K562 (cell line): ENCODE measurements around the gene MKS1. TPM values are rescaled to one million over a fixed set of nuclear protein-coding genes. Genes with fewer than 3 reads are reported as not detected.

Experiments used
- ATAC-seq: fragments of 200-7000 bp; cut with Tn5 transposase; 3 replicates; pipeline ENCODE4 v1.9.1; 2020; ENCODE audit warnings: moderate library complexity
- BruUV-seq: library from RNA; stranded (reverse); fragments of 400-500 nt; replicated peaks from 2 replicates; lab custom pipeline; 2021; lab: Mats Ljungman, UMichigan
- CTCF ChIA-PET: fragments of 300-600 bp; formaldehyde crosslinking; extraction: SDS; loops from one replicate; lab custom pipeline; 2021; ENCODE audit warnings: low intra/inter-chr PET ratio; lab: Yijun Ruan, JAX
- POLR2A ChIA-PET: fragments of 300-600, 350-650 bp; sonication (Branson Sonifier 250); formaldehyde crosslinking; extraction: SDS; loops from one replicate; lab custom pipeline; 2021; ENCODE audit warnings: antibody characterized with exemption, inconsistent platforms; lab: Yijun Ruan, JAX
- DNase-seq, 4 experiments: peaks; one replicate each; pipeline versions ENCODE4 v3.0.0 to v3.0.0-alpha.2; 2011 to 2018; ENCODE audit warnings: low spot score in 3 of 4, mixed read lengths in 3 of 4; ENCODE audit errors: extremely low read depth in 1 of 4
- FAIRE-seq: peaks from 2 replicates; lab custom pipeline; 2011; peaks lifted over from hg19 to GRCh38; lab: Jason Lieb, UNC
- H2AFZ ChIP-seq: 2 replicates; pipeline ENCODE4 v1.6.0; 2011; ENCODE audit warnings: low read depth, low read length, control low read depth, inconsistent platforms
- H3K27ac ChIP-seq: fragments of 200-600 bp; 3 replicates; pipeline ENCODE4 v1.8.0; 2011; ENCODE audit warnings: low read depth, mild to moderate bottlenecking, control low read depth, inconsistent platforms, low read length, moderate library complexity, mixed read lengths; ENCODE audit errors: extremely low read depth
- H3K27me3 ChIP-seq, 2 experiments: fragments of 300-600 bp in 1 of 2; 2 replicates in 1 of 2; 3 replicates in 1 of 2; pipeline versions ENCODE4 v1.6.0 to v1.8.0; 2011; ENCODE audit warnings: inconsistent platforms in 2 of 2, low read length in 2 of 2, mild to moderate bottlenecking in 1 of 2, mixed read lengths in 1 of 2, moderate library complexity in 1 of 2; ENCODE audit not compliant: control insufficient read depth in 2 of 2, insufficient read depth in 2 of 2
- H3K36me3 ChIP-seq: fragments of 300-600 bp; 3 replicates; pipeline ENCODE4 v1.8.0; 2011; ENCODE audit warnings: mild to moderate bottlenecking, low read length, inconsistent platforms; ENCODE audit not compliant: control insufficient read depth, insufficient read depth
- H3K4me1 ChIP-seq, 2 experiments: fragments of 200-600 bp in 1 of 2; replicated peaks in 1 of 2; 2 replicates in 1 of 2; 3 replicates in 1 of 2; pipeline versions ENCODE4 v1.5.1 to v1.8.0; 2011; ENCODE audit warnings: inconsistent platforms in 2 of 2, low read length in 2 of 2, mild to moderate bottlenecking in 1 of 2, mixed read lengths in 1 of 2, moderate library complexity in 1 of 2; ENCODE audit not compliant: control insufficient read depth in 2 of 2, insufficient read depth in 2 of 2
- H3K4me2 ChIP-seq: 2 replicates; pipeline ENCODE4 v1.6.1; 2011; ENCODE audit warnings: low read length, control low read depth, inconsistent platforms, mixed read lengths; ENCODE audit not compliant: insufficient read depth
- H3K4me3 ChIP-seq: fragments of 200-600 bp; sonication (generic), shearing (Covaris generic); 2 replicates; pipeline ENCODE4 v1.5.1; 2016; ENCODE audit warnings: control low read depth, inconsistent platforms
- H3K79me2 ChIP-seq: fragments of 200-600 bp; 3 replicates; pipeline ENCODE4 v1.8.0; 2011; ENCODE audit warnings: low read length, inconsistent platforms; ENCODE audit not compliant: control insufficient read depth, insufficient read depth
- H3K9ac ChIP-seq, 2 experiments: 2 replicates each; pipeline versions ENCODE4 v1.6.0 to v1.6.1; 2011; ENCODE audit warnings: low read depth in 2 of 2, low read length in 2 of 2, control low read depth in 1 of 2, inconsistent platforms in 1 of 2, mild to moderate bottlenecking in 1 of 2, mixed read lengths in 1 of 2; ENCODE audit not compliant: insufficient read depth in 1 of 2
- H3K9me1 ChIP-seq: one replicate; pipeline ENCODE4 v1.6.0; 2011; ENCODE audit warnings: inconsistent platforms, mild to moderate bottlenecking, low read length, moderate library complexity; ENCODE audit not compliant: control insufficient read depth, insufficient read depth
- H3K9me3 ChIP-seq: replicated peaks from 2 replicates; pipeline ENCODE4 v1.5.1; 2011; ENCODE audit warnings: low read depth, low read length, inconsistent platforms; ENCODE audit not compliant: control insufficient read depth, insufficient read depth
- H4K20me1 ChIP-seq: replicated peaks from 2 replicates; pipeline ENCODE4 v1.6.1; 2011; ENCODE audit warnings: low read length, inconsistent platforms, mixed read lengths; ENCODE audit not compliant: control insufficient read depth, insufficient read depth
- ASH1L ChIP-seq: fragments of 450-650 bp; IDR thresholded peaks from 2 replicates; pipeline ENCODE4 v1.6.1; 2018; ENCODE audit warnings: borderline replicate concordance, mild to moderate bottlenecking, low read depth; ENCODE audit not compliant: partially characterized antibody
- BRF1 ChIP-seq: IDR thresholded peaks from 3 replicates; pipeline ENCODE4 v1.6.1; 2011; ENCODE audit warnings: borderline replicate concordance, mild to moderate bottlenecking; ENCODE audit not compliant: insufficient read length; ENCODE audit errors: extremely low read depth
- CBX1 ChIP-seq: sonication (generic); IDR thresholded peaks from 2 replicates; pipeline ENCODE4 v1.6.1; 2016; ENCODE audit warnings: antibody characterized with exemption, low read depth, mild to moderate bottlenecking
- CEBPB ChIP-seq: fragments of 450-650 bp; IDR thresholded peaks from 2 replicates; pipeline ENCODE4 v1.6.1; 2016; ENCODE audit warnings: missing genetic modification characterization, missing compliant biosample characterization
- CHD2 ChIP-seq: IDR thresholded peaks from 2 replicates; pipeline ENCODE4 v1.6.1; 2011; ENCODE audit warnings: low read depth, low read length
- GABPA ChIP-seq: fragments of 200-800 bp; sonication (Bioruptor generic); conservative IDR thresholded peaks from 2 replicates; pipeline ENCODE4 v1.6.1; 2016; ENCODE audit warnings: low read depth, missing genetic modification characterization, missing compliant biosample characterization
- RFX5 ChIP-seq: IDR thresholded peaks from 2 replicates; pipeline ENCODE4 v1.6.1; 2011; ENCODE audit warnings: low read depth, mild to moderate bottlenecking, improper control_type of control experiment, low read length
- SMAD2 ChIP-seq: fragments of 150-350 bp; IDR thresholded peaks from 2 replicates; pipeline ENCODE4 v1.6.1; 2014; ENCODE audit warnings: low read depth, mild to moderate bottlenecking, low read length
- TBL1XR1 ChIP-seq, 2 experiments: IDR thresholded peaks; 2 replicates each; pipeline ENCODE4 v1.6.1; 2012; ENCODE audit warnings: improper control_type of control experiment in 2 of 2, low read length in 2 of 2, mild to moderate bottlenecking in 1 of 2
- TEAD4 ChIP-seq, 2 experiments: sonication (generic) in 1 of 2; formaldehyde crosslinking in 1 of 2; IDR thresholded peaks; 2 replicates each; pipeline versions ENCODE4 v1.6.1 to v1.8.0; 2012 to 2022; ENCODE audit warnings: borderline replicate concordance in 1 of 2, inconsistent platforms in 1 of 2, low read length in 1 of 2, mild to moderate bottlenecking in 1 of 2, missing genetic modification reagents in 1 of 2
- XRCC3 ChIP-seq: fragments of 450-650 bp; IDR thresholded peaks from 2 replicates; pipeline ENCODE4 v1.6.1; 2017; ENCODE audit warnings: mild to moderate bottlenecking, moderate library complexity
- ZNF561 ChIP-seq: fragments of 450-650 bp; formaldehyde crosslinking; conservative IDR thresholded peaks from 2 replicates; pipeline ENCODE4 v1.4.0; 2020; ENCODE audit warnings: mild to moderate bottlenecking, moderate library complexity
- ZSCAN32 ChIP-seq: fragments of 450-650 bp; formaldehyde crosslinking; IDR thresholded peaks from 2 replicates; pipeline ENCODE4 v1.4.0; 2020; ENCODE audit warnings: mild to moderate bottlenecking, moderate library complexity
- WGBS: fragments of 100-300 bp; shearing (Covaris generic); methylation state at CpG from one replicate; pipeline ENCODE4 v1.1.6; 2016; ENCODE audit warnings: low coverage, mixed read lengths; ENCODE audit not compliant: insufficient coverage; ENCODE audit errors: missing lambda C conversion rate; 5-methylcytosine and 5-hydroxymethylcytosine counted together
- in situ Hi-C: fragments of 300-500 bp; cut with MboI; formaldehyde crosslinking; loops from 4 replicates; pipeline ENCODE4 v1.15.0; 2018; ENCODE audit warnings: inconsistent platforms, mixed read lengths
- intact Hi-C: fragments of 100-400 bp; cut with micrococcal nuclease; formaldehyde crosslinking; loops from 2 replicates; pipeline ENCODE4 v1.14.2; 2022
- polyA plus RNA-seq, 8 experiments: library from polyadenylated mRNA; depleted of rRNA in 4 of 8; stranded (reverse) in 5 of 8; unstranded in 3 of 8; fragments of >200 nt; fragmentation: Nextera tagmentation in 2 of 8; fragmentation: Illumina TruSeq in 1 of 8; extraction: Ambion mirVana in 2 of 8; extraction: Trizol in 1 of 8; gene quantifications; 2 replicates each; pipeline versions ENCODE4 v1.2.1 to v1.2.3, GENCODE V29; 2011 to 2014; ENCODE audit warnings: inconsistent platforms in 1 of 8, missing spikeins in 1 of 8
- total RNA-seq, 7 experiments: library from RNA; depleted of rRNA in 6 of 7; stranded (reverse); fragments of >200 nt in 6 of 7; fragmentation: Illumina TruSeq in 2 of 7; extraction: Trizol in 2 of 7; gene quantifications; 2 replicates each; pipeline versions ENCODE4 v1.2.1 to v1.2.3, GENCODE V29; 2011 to 2021; ENCODE audit warnings: low replicate concordance in 1 of 7
- TF ChIP-seq, protein P1 (sequence below): fragments of 200-800 bp; sonication (Bioruptor generic); IDR thresholded peaks from 2 replicates; pipeline ENCODE4 v1.6.1; 2016; ENCODE audit warnings: missing genetic modification characterization, missing compliant biosample characterization
- TF ChIP-seq, protein P2 (sequence below): fragments of 200-800 bp; sonication (Bioruptor generic); IDR thresholded peaks from 2 replicates; pipeline ENCODE4 v1.6.1; 2017; ENCODE audit warnings: missing genetic modification characterization, missing compliant biosample characterization

Gene MKS1
- total and polyA plus RNA-seq, 9 of the 15 experiments (the other 6 are each of a cell fraction or from before 2014, with no cell fraction given): 16.3 to 31.0 (median 25.9) TPM

DNA sequence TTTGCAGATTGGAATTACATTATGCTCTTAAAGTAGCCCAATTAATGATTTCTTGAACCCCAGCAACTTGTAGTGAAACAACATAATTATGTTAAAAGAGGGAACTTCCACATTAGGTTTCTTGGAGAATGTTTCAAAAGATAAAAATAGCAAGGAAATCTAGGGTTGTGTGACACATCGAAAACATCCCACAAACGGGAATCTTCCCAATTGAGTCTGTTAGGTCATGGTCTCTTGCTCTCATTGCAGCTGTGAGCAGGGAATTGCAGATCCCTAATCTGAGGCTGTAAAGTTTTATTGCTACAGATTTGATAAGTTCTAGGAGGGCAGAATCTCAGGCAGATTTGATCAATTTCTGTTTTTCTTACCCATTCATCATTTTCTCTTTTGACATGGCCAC, 12.6 kb upstream of the MKS1 start:
- no peaks in the 10 kb centered on the region for H3K9me3 ChIP-seq
- intact Hi-C loops: no loop called here
- no peak overlapping the region for H3K27ac ChIP-seq
- no peak overlapping the region for H3K4me3 ChIP-seq
- no peaks in the 10 kb centered on the region for H3K9me1 ChIP-seq
- FAIRE-seq (no peak), ATAC-seq (no peak), DNase-seq (no peak)
- ChIA-PET CTCF (no interaction called here), POLR2A (interaction anchor here (0.6 kb wide), 1 partner anchor 94 kb away, joined by 3 read pairs; no protein-coding TSS in a partner anchor)
- H4K20me1 ChIP-seq: no peaks in the 10 kb centered on the region
- H3K27me3 ChIP-seq: peaks cover 0 to 9% of the 10 kb centered on the region in 2 experiments; a peak in 1 of 5 replicates
- H3K9ac ChIP-seq: no peak overlapping the region
- BruUV-seq: no TSS peak
- no peak overlapping the region for H3K4me2 ChIP-seq
- in situ Hi-C loops: no loop called here
- H3K4me1 ChIP-seq: peaks cover 0 to 14% of the 10 kb centered on the region in 2 experiments; a peak in 3 of 5 replicates
- 4% methylated on average over 2 of the region's 2 CpGs for WGBS
- no peaks in the 10 kb centered on the region for H3K36me3 ChIP-seq
- H3K79me2 ChIP-seq: no peaks in the 10 kb centered on the region
- H2AFZ ChIP-seq: no peak overlapping the region
- TF ChIP-seq ZNF561 (CRISPR knock-in tag) (no peak), BRF1 (no peak), XRCC3 (no peak), CBX1 (no peak), ZSCAN32 (no peak), GABPA (tag) (no peak), CEBPB (tag) (no peak), TBL1XR1 (IDR thresholded peaks at IDR 0.05; ENCODE audit: low read length in 2 of 2) (no peak), SMAD2 (no peak), CHD2 (no peak), RFX5 (no peak), TEAD4 (IDR thresholded peaks at IDR 0.05; ENCODE audit: low read length) (no peak), TEAD4 (CRISPR knock-in tag; IDR thresholded peaks at IDR 0.05; ENCODE audit: borderline replicate concordance) (no peak), ASH1L (no peak)
- TF ChIP-seq, protein P1, sequence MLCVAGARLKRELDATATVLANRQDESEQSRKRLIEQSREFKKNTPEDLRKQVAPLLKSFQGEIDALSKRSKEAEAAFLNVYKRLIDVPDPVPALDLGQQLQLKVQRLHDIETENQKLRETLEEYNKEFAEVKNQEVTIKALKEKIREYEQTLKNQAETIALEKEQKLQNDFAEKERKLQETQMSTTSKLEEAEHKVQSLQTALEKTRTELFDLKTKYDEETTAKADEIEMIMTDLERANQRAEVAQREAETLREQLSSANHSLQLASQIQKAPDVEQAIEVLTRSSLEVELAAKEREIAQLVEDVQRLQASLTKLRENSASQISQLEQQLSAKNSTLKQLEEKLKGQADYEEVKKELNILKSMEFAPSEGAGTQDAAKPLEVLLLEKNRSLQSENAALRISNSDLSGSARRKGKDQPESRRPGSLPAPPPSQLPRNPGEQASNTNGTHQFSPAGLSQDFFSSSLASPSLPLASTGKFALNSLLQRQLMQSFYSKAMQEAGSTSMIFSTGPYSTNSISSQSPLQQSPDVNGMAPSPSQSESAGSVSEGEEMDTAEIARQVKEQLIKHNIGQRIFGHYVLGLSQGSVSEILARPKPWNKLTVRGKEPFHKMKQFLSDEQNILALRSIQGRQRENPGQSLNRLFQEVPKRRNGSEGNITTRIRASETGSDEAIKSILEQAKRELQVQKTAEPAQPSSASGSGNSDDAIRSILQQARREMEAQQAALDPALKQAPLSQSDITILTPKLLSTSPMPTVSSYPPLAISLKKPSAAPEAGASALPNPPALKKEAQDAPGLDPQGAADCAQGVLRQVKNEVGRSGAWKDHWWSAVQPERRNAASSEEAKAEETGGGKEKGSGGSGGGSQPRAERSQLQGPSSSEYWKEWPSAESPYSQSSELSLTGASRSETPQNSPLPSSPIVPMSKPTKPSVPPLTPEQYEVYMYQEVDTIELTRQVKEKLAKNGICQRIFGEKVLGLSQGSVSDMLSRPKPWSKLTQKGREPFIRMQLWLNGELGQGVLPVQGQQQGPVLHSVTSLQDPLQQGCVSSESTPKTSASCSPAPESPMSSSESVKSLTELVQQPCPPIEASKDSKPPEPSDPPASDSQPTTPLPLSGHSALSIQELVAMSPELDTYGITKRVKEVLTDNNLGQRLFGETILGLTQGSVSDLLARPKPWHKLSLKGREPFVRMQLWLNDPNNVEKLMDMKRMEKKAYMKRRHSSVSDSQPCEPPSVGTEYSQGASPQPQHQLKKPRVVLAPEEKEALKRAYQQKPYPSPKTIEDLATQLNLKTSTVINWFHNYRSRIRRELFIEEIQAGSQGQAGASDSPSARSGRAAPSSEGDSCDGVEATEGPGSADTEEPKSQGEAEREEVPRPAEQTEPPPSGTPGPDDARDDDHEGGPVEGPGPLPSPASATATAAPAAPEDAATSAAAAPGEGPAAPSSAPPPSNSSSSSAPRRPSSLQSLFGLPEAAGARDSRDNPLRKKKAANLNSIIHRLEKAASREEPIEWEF (CRISPR knock-in tag): no peak
- TF ChIP-seq, protein P2, sequence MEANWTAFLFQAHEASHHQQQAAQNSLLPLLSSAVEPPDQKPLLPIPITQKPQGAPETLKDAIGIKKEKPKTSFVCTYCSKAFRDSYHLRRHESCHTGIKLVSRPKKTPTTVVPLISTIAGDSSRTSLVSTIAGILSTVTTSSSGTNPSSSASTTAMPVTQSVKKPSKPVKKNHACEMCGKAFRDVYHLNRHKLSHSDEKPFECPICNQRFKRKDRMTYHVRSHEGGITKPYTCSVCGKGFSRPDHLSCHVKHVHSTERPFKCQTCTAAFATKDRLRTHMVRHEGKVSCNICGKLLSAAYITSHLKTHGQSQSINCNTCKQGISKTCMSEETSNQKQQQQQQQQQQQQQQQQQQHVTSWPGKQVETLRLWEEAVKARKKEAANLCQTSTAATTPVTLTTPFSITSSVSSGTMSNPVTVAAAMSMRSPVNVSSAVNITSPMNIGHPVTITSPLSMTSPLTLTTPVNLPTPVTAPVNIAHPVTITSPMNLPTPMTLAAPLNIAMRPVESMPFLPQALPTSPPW: no peak
